ENCODE data around the gene EFHC1.
"Not testable (repeated sequence)": the region's sequence is repeated elsewhere in the genome, so short reads cannot be mapped to it uniquely, and the experiment has no call there.

The EFHC1 gene, protein sequence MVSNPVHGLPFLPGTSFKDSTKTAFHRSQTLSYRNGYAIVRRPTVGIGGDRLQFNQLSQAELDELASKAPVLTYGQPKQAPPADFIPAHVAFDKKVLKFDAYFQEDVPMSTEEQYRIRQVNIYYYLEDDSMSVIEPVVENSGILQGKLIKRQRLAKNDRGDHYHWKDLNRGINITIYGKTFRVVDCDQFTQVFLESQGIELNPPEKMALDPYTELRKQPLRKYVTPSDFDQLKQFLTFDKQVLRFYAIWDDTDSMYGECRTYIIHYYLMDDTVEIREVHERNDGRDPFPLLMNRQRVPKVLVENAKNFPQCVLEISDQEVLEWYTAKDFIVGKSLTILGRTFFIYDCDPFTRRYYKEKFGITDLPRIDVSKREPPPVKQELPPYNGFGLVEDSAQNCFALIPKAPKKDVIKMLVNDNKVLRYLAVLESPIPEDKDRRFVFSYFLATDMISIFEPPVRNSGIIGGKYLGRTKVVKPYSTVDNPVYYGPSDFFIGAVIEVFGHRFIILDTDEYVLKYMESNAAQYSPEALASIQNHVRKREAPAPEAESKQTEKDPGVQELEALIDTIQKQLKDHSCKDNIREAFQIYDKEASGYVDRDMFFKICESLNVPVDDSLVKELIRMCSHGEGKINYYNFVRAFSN

DNA sequence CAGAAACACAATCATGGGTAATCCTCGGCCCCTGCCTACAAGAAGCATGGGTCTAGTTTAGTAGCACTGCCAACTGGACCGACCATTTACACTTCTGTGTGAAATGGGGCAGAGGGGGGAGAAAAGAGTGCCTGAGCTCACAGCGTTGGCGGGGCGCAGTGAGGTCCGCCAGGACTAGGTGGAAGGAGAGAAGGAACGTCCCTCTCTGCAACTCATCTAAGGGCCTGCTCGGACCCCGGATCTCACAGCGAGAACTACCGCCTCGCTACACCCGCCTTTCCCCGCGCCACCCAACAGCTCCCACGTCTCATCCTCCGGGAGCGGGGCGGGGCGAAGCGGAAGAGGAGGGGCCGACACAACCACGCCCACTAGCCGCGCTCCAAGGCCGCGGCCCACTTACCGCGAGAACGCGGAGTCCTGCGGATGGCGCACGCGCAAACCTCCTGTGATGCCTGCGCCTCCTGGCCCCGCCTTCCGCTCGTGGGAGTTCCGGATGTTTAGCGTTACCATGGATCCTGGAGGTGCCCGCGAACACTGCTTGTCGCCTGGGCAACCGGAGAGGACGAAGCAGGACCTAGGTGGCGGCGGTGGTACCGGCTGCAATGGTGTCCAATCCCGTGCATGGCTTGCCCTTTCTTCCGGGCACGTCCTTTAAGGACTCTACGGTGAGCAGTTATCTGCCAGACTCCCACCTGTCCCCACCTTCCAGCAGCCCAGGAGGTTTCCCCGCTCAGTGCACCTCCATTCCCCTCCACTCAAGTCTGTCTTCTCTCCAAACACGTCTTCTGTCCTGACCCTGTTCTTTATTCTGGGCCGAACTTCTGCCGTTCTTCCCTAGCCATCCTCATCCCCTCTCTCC, at the start of gene EFHC1:
EFHC1 (plus strand) TSS at position 534 of the 859 bp plus-strand sequence; CDS start at position 603, 69 bp downstream.
- peak; percentile 97 to 98 for DNase-seq

DNA sequence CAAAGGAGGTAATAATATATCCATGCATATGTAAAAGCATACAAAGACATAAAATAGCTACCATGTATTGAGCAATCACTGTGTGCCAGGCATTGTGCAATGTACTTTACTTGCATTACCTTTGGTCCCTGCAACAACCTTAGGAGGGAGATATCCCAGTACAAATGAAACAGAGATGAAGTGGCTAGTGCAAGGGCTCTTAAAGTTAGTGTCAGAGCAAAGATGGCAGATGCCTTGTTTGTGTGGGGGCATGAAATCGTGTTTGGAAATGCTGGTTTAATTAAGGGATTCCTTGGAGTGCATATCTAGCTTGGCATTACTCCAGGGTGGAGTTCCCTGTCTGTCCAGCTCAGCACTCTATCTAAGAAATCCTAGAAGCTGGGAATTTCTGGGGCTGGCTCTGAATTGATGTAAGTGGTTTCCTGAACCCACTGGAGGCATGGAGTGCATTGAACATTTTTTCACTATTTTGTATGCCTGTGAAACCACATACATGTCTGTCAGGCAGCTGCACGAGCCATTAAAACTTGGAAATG, 48.4 kb upstream of the EFHC1 start:
- DNase-seq, result no peak

DNA sequence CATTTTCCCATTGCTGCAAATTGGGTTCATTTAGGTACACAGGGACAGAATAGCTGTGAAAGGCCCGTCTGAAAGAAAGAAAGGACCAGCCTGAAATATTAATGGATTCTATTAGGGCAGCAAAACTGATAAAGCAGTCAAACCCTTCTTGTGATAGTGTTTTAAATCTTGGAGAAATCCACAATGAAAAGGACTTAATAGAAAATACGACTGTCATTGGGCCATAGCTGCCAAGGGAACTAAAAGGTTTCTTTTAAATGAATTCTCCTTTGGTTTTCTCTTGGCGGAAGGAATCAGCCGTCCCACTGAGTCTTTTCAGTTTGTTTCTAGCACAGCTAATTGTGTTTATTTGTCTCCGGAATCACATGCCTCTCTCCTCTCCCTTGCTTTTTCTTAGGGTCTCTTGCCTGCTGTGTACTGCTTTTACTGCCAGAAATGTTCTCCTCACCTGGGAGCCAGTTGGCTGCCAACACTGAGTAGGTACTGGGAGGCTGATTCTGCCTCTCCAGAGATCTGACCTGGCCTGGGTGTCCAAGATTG, 46.9 kb upstream of the EFHC1 start:
- no peak for DNase-seq

DNA sequence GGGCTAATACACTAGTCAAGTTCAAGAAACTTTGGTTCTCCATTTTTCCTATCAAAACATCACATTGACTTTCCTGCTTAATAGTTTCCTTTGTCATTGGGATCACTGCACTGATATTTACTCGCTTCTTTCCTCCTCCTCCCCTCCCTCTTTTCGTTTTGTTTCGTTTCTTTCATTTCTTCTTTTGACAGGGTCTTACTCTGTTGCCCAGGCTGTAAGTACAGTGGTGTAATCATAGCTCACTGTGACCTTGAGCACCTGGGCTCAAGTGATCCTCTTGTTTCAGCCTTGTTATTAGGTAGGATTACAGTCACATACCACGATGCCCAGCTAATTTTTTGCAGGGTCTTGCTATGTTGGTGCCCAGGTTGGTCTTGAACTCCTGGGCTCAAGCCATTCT, 45.9 kb upstream of the EFHC1 start:
- no peak for DNase-seq

DNA sequence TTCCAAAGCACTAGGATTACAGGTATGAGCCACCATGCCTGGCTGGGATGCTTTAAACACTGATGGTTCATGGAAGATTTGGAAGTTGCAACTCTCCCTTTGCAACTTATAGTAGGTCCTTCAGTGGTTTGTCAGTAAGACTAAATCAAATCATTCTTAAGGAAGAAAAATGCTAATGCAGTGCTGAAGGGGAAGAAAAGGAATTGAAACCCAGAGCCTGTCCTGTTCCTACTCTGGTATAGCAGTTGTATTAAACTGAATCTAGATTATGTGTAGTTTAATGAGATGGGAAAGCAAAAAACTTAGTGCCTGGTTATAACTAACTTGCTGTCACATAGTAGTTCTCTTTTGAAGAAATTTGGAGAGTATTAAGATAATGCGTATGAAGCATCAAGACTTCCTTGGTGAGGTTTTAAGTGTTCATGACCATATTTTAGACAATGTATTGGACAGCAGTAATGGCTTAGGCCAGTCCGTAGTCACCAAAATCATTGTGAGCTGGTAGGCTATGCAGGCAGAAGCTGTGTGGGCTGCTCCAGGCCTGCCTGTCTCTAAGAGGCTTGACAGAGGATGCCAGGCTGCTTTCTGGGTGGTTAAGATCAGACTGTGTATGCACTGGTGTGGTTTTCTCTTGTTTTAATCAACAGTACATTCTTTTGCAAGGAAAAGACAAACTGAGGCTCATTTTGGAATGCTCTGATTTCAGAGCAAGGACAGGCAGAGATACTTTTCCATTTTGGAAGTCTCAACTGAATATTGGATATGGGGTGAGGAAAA, 44.2 kb upstream of the EFHC1 start:
- no peak for DNase-seq

DNA sequence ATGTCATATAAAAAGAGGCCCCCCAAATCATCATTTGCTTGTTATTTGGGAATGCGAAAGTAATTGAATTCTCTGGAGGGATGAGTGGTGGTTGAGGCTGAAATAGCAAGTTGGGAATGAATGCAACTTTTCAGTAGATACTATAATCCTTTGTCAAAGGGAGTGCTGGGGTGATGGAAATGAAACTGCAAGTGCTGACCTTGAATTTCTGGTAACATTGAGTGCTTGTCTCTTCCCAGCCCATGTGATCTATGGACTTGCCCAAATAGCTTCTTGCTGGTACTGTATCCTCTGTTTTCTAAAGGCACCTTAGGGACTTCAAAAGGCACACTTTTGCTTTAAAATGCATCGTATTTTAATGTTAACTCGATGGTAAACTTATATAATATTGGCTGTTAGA, 43.4 kb upstream of the EFHC1 start:
- DNase-seq, result no peak

DNA sequence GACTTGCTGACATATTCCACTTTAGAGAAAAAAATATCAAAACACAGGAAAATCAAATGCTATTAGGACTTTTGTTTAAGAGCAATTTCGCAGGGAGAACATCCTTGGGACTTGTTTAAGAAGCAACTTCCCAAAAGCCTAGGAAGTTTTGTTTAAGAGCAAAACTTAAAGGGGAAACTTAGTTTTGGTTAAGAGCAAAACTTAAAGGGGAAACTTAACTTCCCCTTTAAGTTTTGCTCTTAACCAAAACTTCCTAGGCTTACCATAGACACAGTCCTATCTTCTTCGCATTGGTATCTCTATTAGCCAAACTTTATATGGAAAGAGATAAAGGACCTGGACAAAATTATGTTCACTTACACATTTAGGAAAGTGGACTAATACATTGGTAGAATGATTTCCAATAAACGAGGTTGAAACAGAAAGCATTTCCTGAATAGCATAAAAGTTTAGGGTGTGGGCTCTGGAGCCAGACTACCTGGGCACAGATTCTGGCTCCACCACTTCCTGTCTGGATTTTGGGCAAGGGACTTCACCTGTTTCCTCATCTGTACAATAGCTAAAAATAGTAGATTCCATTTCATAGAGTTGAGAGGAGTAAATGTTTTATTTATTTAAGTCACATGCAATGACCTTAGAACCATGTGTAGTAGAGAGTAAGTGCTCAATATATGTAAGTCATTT, 42.5 kb upstream of the EFHC1 start:
- no peak for DNase-seq

DNA sequence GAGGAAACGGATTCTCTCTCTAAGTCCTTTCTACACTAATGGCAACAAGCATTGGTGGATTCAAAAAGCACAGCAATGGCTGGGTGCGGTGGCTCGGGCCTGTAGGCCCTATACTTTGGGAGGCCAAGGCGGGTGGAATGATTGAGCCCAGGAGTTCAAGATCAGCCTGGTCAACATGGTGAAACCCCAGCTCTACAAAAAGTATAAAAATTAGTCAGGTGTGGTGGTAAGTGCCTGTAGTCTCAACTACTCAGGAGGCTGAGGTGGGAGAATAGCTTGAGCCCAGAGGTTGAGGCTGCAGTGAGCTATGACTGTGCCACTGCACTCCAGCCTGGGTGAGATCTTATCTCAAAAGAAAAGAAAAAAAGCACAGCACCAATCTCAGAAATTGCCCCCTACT, 38.9 kb upstream of the EFHC1 start:
- DNase-seq, result no peak

DNA sequence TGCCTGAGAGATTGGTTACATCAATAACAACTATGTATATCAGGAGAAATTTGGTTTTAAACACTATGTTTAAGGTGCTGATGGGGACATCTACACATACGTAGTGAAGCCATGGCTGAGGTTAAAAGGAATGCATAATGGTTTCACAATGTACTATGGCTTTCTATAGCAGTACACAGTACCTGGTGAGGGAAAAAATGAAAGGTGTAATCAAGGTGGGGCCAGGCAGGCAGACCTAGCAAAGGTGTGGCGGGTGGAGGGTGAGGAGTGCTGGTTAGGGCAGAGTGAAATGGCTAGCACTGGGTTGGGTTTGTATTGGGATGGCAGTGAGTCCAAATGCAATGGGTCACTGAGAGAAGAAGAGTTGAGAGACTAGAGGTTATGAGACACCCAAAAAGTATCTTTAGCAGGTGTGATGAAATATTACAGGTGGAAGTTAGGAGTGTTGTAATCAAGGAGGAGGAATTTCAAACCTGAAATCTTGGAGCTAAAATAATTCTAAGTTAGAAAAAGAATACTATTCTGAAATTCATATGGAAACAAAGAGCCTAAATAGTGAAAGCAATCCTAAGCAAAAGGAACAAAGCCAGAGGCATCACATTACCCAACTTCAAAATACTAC, 35.9 kb upstream of the EFHC1 start:
- no peak for DNase-seq

DNA sequence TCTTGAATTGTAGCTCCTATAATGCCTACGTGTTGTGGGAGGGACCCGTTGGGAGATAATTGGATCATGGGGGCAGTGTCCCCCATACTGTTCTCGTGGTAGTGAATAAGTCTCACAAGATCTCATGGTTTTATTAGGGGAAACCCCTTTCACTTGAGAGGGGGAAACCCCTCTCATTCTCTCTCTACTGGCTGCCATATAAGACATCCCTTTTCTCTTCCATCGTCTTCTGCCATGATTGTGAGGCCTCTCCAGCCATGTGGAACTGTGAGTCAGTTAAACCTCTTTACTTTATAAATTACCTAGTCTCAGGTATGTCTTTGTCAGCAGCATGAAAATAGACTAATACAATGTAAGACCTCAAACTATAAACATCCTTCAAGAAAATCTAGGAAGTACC, 35.1 kb upstream of the EFHC1 start:
- no peak for DNase-seq

DNA sequence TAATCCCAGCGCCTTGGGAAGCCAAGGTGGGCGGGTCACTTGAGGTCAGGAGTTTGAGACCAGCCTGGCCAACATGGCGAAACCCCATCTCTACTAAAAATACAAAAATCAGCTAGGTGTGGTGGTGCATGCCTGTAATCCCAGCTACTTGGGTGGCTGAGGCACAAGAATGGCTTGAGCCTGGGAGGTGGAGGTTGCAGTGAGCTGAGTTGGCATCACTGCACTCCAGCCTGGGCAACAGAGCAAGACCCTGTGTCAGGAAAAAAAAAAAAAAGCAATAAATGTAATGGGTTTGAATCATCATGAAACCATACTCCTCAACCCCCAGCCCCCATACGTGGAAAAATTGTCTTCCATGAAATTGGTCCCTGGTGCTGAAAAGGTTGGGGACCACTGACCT, 32.0 kb upstream of the EFHC1 start:
- DNase-seq, result not testable (repeated sequence)

DNA sequence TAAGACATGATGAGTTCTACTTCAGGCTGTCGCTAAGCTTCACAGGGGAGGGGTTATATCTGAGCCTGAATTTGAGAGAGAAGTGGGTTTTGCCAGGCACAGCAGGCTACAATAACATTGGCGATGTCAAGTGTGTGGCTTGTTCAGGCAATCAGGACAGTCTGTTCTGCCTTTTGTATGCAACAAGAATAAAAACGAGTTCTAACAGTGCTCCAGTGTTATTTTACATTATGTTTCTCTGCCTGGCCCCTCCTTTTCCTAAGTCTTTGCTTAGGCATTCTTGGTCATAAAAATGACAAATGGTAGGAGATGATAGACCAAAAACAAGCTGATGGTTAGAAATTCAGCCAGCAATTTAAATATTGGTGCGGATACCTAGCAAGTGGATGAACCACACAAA, 31.4 kb upstream of the EFHC1 start:
- peak in 1 of 2 experiments; percentile 19 for DNase-seq

DNA sequence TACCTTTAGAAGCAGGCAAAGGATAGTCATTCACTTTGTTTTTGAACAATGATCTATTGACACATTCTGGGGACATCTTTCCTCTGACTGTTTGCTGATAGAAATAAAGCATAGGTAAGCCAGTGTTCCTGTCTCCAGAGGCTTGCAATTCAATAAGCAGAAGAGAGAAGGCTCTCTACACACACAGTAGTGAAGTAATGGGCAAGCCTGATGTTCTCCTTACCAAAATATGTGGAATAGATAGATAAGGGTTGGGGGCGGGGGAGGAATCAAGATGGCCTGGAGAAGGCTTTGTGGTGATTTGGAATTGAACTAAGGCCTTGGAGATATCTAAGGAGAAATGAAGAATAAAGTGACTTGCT, 30.9 kb upstream of the EFHC1 start:
- peak in 1 of 2 experiments; percentile 22 for DNase-seq

DNA sequence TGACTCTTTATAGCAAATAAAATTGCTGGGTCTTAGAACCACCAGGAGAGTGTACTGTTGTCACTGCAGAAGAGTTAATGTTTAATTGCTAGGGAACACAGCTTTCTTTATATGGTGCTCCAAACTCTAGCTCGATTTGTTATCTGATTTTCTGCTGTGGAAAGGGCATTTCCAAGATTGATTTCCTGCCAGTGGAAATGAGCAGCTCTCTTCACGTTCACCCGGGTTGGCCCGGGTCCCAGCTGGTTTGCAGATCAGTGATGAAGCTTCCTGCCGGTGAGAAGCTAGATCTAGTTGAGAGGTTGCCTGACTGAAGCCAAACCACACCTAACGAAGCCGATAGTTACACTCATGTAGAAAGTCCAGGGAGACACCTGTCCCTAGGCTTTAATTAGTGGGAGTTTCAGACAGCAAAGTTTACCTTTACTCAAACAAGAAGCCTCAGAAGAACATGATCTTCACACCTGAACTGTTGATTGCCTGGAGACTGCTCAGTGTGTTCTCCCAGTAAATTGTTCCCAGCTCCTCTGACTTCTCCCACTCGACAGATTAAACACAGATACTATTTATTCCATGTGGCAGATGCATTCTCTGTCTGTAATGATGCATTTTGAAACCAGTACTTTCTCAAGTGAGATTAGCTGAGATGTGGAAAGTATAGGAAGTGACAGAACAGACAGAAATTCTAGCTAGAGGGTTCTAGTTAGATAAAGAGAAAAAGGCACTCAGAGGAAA, 30.3 kb upstream of the EFHC1 start:
- peak; percentile 40 to 86 for DNase-seq

DNA sequence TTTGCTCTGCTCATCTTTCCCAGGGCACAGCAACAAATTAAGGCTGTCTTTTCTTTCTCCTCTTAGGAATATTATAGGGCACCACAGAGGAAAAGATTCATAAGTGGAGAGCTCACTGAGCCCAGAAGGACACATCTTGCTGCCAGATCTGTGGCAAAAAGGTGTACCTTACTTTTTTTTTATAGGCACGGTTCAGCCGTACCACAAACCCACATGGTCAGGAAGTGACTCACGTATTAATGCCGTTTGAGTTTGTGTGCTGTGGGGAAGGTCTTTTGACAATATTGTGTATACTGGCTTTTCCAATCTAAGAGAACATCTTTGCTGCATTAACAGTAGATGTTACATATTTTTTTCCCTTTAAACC, 29.8 kb upstream of the EFHC1 start:
- peak; percentile 14 to 65 for DNase-seq

DNA sequence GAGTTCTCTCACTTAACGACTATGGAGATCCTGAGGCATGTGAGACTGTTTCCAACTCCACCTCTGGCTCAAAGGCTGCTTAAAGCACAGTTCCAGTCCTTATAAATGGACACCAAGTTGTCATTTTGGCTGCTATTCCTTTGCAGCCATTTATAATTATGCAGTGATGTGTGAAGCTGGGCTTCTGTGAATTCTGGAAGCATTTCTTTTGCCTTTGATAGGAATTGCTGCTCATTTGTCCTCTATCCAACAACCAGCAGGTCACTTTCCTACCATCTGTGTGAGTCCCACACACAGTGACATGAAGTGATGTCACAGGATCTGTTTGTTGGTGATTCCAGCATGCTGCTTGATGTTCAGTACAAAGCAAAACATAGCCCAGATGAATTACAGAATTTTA, 28.5 kb upstream of the EFHC1 start:
- DNase-seq, result no peak

DNA sequence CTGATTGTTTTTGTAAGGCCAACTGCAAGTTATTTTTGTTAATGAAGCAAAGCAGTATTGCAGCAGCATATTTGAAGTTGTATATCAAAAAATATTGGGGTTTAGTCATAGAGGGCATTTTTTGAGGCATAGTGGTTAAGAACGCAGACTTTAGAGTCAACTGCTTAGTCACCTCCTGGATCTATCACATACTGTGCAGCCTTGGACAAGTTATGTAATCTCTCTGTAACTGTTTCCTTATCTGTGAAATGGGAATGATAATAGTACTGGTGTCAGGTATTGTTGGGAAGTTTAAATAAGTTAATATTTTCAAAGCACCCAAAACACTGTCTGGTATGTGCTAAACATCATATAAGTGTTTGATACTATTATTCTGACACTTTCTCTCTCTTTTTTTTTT, 27.2 kb upstream of the EFHC1 start:
- no peak for DNase-seq

DNA sequence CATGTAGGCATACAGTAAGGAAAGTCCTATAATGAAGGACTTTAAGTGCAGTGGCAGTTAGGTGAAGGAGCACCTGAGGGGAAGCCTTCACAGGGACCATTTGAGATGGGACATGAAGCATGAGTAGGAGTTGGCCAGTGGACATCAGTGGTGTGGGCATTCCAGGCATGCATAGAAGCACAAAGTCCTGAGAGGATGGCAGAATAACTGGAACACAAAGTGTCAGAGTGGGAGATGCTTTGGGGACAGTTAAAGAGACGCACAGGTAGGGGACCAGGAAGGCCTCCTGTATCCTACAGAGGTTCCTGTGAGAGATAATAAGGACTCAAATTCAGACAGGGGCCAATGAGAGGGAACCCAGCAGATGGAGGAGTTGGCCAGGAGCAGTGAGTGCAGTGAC, 26.4 kb upstream of the EFHC1 start:
- no peak for DNase-seq

DNA sequence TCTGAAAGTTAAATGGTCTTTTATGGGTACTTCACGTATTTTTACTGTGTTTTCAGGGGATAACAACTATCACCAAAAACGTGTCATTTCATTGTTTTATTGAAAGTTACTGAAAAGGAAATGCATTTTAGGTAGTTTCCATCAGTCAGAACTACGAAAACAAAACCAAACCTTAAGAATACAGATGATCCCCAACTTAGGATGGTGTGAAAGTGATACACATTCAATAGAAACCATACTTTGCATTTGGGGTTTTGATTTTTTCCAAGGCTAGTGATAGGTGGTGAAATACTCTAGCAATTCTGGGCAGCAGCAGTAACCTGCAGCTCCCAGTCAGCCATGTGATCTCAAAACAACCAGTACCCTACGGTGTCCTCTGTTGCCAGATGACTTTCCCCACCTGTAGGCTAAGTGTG, 25.9 kb upstream of the EFHC1 start:
- DNase-seq, result no peak

DNA sequence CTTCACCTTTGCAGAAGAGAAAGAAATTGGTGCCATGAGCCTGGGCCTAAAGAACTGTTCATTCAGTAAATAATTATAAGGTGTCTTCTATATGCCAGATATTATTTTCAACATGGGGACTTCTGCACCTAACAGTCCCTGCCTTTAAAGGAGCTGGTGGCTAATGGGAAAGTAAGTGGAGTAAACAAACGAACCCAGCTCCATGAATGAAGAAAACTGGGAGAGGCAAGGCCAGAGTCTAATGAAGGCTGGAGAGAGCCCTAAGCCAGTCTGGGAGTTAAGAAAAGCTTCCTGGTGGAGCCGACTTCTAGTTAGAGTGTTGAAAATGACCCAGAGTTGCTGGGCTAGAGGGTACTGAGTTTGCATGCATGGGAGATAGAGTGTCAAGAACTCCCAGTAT, 24.2 kb upstream of the EFHC1 start:
- DNase-seq, result no peak
